HL-60/S4 treated with phorbol 12-myristate 13-acetate at 8.2 ng/mL for 4 days and 3 days (cell line): Measurements from ENCODE around the gene IDH3A.
"Not testable (repeated sequence)": the region's sequence is repeated elsewhere in the genome, so short reads cannot be mapped to it uniquely, and the experiment has no call there.

Source experiments
- in situ Hi-C: fragments of 300-500 bp; cut with MboI; formaldehyde crosslinking; loops from 2 replicates; pipeline ENCODE4 v1.15.0; 2022; ENCODE audit warnings: low sequenced_read_pairs

IDH3A gene

DNA sequence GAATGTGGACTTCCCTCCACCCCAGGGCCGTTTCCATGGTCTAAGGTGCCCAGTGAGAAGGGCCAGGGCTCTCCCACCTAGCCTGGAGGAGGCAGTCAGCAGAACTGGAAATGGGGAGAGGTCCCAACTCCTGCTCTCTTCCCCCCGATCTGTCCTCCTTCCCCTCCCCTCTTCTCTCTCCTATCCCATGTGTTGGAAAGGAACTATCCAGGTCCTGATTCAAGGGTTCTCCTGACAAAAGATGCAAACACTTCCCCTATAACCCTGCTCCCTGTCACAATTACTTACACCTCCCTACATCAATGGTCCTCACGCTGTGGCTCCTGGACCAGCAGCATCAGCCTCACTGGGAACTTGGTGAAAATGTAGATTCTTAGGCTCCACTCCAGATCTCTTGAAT is 23.9 kb upstream of the IDH3A start:
- in situ Hi-C loops = no loop called here

DNA sequence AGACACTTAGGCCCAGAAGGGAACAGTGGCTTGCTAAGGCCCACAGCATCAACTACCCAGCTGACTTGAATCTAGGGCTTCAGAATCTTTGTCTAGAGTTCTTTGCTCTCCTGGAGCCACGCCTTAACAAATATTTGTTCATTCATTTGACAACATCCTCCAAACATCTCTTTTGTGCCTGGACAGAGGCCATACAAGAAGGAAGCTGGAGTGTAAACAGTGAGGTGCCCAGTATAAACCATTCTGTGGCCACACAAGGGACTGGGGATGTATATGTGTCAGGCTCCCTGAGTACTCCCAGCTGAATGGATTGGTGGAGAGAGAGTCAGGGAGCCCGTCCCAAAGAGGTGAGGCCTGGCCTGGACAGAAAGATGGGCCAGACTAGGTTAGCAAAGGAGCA is 21.3 kb upstream of the IDH3A start:
- in situ Hi-C loops = no loop called here

DNA sequence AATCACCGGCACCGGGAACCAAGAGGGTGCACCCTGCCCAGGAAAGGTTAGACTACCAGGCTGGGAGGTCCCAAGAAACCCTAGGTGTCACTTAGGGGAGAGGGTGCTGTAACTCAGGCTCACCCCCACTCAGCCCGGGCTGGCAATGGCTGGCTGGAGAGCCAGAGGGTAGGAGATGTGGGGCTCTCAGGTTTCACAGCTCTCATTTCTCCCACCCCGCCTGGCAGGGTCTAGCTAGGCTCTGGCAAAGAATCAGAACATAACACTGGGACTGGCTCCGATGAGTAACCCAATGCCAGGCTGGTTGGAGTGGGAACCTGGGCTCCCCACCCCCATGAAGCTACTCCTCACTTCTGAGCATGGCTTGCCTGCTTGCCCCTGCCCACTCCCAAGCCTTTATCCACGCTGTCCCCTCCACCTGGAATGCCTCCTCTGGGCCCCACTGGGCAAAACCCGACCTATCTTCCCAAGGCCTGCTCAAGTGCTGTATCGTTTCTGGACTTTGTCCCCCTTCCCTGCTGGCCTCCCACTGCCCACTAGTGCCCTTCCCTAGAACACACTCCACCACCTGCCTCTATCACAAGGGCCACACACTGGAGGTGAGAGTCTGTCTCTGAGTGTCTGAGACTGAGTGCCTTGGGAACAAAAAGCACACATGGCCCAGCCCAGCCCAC is 19.9 kb upstream of the IDH3A start:
- in situ Hi-C loops = no loop called here

DNA sequence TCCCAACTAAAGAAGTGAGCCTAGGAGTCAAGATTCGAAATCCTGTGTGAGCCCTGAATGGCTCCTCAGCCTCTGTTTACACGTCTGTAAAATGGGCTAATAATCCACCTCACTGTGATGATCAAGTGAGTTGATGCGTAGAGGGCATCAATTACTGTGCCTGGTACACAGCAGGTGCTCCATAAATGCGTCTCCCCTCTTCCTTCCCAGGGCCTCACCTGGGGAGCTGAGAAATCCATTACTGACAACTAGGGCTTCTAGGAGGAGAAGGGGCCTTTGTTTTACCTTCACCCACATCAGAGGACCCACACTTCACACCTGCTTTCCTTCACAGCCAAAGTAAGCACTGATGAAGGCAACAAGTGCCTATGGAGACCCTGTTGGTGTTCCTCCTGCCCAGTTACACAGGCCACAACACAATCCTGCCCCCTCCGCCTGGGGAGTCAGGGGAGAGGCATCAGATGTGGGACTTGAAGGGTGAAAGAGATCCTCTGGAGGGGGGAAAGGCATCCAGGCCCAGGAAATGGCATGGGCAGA is 19.3 kb upstream of the IDH3A start:
- in situ Hi-C loops = no loop called here

DNA sequence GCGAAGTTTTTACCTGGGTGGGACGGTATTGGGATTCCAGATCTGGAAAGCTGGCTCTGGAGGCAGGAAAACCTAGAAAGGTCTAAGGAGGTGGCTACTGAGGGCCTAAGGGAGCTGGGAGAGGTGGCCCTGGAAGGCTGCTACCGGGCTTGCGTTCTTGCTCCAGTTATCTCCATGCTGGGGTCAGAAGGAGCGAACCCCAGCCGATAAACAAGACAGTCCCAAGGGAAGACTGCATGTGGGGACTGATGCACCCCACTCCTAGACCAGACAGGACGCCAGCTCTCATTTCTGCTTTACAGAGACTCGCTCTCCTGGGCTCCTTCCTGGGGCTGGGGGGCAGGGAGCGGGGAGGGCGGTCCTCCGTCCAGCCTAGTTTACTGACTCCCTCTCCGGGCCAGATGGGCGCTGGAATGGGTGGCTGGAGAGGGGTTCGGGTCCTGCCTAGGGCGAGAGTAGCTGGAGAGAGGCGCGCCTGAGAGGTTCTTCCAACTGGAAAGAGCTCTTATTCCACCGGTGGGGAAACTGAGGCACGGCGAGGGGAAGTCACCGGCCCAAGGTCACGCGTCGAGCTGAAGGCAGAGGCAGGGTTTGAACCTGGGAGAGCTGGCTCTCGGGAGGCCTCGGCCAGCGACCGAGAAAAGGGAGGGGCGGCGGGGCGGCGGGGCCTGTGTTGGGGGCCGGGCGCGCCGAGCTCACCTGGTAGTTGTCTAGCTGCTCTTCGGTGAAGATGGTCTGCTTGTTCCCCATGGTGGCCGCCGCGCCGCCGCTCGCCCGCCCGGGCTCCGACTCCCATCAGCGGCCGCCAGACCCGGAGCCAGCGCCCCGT is 18.5 kb upstream of the IDH3A start:
- in situ Hi-C loops = no loop called here

- in situ Hi-C loops = no loop called here
These were observed 17.7 kb upstream of the IDH3A start, which contains the start of gene CIB2 for GRCh38 chr15:78131295-78132061. Gene CIB2, minus strand, starts transcription at chr15:78131445. Its CDS starts 230 bp downstream, at chr15:78131215.

GRCh38 chr15:78133801-78134200 is 15.4 kb upstream of the IDH3A start:
- in situ Hi-C loops = no loop called here

DNA sequence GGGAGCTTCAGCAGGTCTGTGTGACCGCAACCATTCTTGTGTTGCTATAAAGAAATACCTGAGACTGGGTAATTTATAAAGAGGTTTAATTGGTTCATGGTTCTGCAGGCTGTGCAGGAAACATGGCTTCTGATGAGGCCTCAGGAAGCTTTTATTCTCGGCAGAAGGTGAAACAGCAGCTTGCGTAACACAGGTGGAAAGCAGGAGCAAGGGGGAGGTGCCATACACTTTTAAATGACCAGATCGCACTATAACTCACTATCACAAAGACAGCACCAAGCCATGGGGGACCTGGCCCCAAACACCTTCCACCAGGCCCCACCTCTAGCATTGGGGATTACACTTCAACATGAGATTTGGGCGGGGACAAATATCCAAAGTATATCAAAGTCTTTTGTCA is 9.6 kb upstream of the IDH3A start:
- in situ Hi-C loops = no loop called here

DNA sequence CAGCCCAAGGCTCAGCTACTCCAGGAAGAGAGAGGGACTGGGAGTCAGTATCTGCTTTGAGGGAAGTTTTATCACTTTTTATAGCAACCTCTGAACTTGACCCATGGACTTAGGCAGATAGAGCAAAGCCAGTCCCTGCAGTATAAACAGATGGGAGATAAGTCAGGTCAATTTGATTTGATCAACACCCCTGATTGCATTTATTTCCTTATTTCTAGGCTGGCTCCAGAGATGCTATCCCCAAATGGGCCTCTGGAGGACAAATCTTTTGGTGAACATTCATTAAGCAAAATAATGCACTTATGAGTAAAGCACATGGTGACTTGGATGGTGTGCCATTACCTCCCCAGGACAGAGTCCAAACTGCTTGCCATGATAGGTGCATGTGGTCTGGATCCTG is 8.9 kb upstream of the IDH3A start:
- in situ Hi-C loops = no loop called here

- in situ Hi-C loops = no loop called here
These were observed 6.8 kb upstream of the IDH3A start for GRCh38 chr15:78142332-78142731.

DNA sequence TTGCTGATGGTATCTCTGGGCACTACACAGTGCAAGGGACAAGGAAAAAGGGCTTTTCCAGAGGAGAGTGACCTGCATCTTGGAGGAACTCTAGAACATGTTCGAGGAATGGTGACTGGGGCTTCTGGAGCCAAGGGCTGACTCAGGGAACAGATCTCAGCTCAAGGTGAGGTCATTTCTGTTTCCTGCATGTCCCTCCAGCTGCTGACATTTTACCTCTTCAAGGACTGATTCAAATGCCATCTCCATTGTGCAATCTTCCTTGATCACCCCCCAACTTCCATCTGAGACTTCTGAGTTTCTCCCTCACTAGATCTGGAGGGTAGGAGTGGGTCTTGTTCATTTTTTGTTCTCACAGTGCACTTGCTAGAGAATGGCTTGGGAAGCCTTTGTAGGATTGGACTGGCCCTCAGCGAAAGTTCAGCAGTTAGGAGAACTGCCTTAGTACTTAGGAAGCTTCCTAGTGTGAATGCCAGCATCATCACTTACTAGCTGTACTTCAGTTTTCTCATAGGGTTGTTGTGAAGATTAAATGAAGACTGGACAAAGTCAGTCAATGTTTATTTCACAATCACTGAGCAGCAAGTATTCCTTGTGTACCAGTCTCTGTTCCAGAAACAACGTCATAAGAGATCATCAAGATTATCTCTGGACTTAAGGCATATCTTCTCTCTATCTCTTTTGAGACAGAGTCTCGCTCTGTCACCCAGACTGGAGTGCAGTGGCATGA is 2.6 kb upstream of the IDH3A start:
- in situ Hi-C loops = no loop called here

DNA sequence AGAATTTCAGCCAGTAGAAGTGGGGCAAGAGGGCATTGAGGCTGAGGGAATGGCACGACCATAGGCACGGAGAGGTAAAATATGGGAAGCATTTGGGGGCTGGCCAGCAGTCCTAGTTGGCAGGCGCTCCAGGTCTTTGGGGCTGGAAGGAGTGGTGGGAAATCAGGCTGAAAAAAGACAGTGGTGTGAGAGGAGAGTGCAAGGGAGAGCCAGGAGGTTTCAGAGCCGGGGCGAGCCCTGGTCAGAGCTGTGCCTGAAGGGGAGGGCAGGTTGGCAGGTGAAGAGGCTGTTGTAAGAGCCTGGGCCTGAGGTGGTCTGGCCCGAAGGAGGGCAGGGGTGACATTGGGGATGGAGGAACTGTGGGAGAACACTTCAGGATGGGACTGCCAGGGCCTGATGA is 1.6 kb upstream of the IDH3A start:
- in situ Hi-C loops = no loop called here

DNA sequence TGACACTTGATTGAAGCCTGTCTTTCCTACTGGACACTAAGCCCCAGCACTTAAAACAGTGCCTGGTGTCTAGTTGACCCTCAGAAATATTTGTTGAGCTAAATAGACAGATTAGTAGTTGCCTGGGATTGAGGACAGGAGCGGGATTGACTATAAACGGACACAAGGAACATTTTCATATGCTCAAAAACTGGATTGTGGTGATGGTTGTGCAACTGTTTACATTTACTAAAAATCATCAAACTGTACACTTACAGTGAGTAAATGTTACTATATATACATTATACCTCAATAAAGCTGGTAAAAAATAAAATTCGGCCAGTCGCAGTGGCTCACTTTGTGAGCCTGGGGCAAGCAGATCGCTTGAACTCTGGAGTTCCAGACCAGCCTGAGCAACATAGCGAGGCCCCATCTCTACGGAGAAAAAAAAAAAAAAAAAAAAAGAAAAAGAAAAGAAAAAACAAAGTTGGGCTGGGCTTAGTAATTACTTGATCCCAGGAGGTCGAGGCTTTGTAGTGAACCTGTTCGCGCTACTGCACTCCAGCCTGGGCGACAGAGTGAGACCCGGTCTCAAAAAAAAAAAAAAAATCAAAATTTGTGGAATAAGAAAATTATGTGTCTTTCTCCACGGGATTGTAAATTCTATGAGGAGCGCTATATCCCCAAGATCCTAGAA is 632 bp upstream of the IDH3A start:
- in situ Hi-C loops = no loop called here

DNA sequence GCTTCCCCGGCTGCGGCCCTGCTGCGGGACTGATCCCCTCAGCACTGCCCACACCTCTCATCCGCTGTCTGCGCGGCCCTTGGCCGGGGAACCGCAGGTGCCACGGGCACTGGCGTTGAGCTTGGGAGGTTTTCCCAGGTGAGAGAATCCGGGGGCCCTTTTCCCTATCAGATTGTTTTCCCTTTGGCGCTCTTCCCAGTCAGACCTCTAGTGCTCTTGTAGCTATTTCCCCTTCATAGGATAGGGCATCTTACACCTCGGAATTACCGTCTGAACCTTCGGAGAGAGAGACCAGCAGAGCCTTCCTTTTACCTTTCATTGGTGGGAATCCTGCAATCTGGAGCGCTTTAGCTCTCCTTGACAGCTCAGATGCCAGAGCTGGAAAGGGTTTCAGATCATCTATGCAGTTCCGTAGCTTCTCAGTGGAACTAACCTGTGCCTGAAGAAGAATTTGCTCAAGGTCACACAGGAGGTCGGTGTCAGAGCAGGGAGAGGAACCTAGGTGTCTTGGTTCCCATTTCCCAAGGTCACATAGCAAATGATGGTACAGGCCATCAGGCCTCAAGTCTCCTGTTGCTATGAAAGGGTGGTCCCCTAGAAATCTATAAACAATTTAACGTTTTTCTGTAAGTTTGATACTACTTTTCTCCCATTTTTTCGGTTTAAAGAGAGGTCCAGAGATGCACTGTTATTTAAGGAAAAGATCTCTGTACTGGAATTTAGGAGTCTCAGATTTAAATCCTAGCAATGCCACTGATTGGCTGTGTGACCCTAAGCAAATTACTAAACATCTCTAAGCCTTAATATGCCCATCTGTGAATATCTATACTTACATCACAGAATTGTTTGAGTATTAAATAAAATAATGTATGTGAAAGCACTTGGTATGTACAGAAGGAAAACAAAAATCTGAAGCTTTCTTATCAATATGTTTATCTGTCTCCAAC is 916 bp downstream of the IDH3A start:
- in situ Hi-C loops = no loop called here

DNA sequence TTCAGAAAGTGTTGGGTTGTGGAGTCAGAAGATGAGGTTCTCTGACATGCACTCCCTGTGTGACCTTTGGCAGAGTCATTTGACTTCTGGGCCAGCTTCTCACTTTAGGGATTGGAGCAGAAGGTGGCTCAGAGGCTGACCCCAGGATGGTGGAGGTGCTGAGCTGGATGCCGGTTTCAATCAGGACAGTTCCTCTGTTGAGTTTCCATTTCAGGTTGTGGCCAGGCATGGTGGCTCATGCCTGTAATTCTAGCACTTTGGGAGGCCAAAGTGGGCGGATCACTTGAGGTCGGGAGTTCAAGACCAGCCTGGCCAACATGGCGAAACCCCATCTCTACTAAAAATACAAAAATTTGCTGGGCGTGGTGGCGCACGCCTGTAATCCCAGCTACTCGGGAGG is 1.9 kb downstream of the IDH3A start:
- in situ Hi-C loops = not testable (repeated sequence)

- in situ Hi-C loops = no loop called here
These were observed 5.8 kb downstream of the IDH3A start for GRCh38 chr15:78154955-78155354.

GRCh38 chr15:78155355-78155939 is 6.3 kb downstream of the IDH3A start:
- in situ Hi-C loops = no loop called here

- in situ Hi-C loops = no loop called here
These were observed 7.5 kb downstream of the IDH3A start for GRCh38 chr15:78156653-78157052.

GRCh38 chr15:78157203-78157602 is 8.0 kb downstream of the IDH3A start:
- in situ Hi-C loops = no loop called here
